ENCODE measurements around the gene SMIM24.
"Not testable (repeated sequence)": the region's sequence is repeated elsewhere in the genome, so short reads cannot be mapped to it uniquely, and the experiment has no call there.

Gene SMIM24

GRCh38 chr19:3454656-3455392 lies 25.5 kb downstream of the SMIM24 start:
- no peak for DNase-seq

- DNase-seq: no peak
Measured at GRCh38 chr19:3453840-3454239, 26.5 kb downstream of the SMIM24 start.

- DNase-seq: not testable (repeated sequence)
Measured at GRCh38 chr19:3452942-3453214, 27.4 kb downstream of the SMIM24 start.

- no peak for DNase-seq
Measured at GRCh38 chr19:3452171-3452941, 28.0 kb downstream of the SMIM24 start.

- DNase-seq: no peak
Measured at GRCh38 chr19:3451451-3451866, 28.9 kb downstream of the SMIM24 start.

- DNase-seq: no peak
Measured at GRCh38 chr19:3450796-3451411, 29.4 kb downstream of the SMIM24 start.

GRCh38 chr19:3448616-3449334 lies 31.6 kb downstream of the SMIM24 start:
- DNase-seq: no peak

- DNase-seq: not testable (repeated sequence)
Measured at GRCh38 chr19:3446657-3447056, 33.7 kb downstream of the SMIM24 start.

- DNase-seq: no peak
Measured at GRCh38 chr19:3444695-3445234, 35.6 kb downstream of the SMIM24 start.

- no peak for DNase-seq
Measured at GRCh38 chr19:3443840-3444694, 36.3 kb downstream of the SMIM24 start.

- DNase-seq: no peak
Measured at GRCh38 chr19:3442487-3443071, 37.7 kb downstream of the SMIM24 start.

- no peak for DNase-seq
Measured at GRCh38 chr19:3441986-3442329, 38.4 kb downstream of the SMIM24 start.

GRCh38 chr19:3441089-3441985 lies 39.0 kb downstream of the SMIM24 start:
- DNase-seq: no peak

GRCh38 chr19:3440082-3440481 lies 40.2 kb downstream of the SMIM24 start:
- peak; percentile 58 to 67 for DNase-seq

GRCh38 chr19:3434630-3435553 lies 45.4 kb downstream of the SMIM24 start:
- peak; percentile 95 to 96 for DNase-seq

- DNase-seq: no peak
Measured at GRCh38 chr19:3433805-3434540, 46.4 kb downstream of the SMIM24 start.

- no peak for DNase-seq
Measured at GRCh38 chr19:3433313-3433712, 47.0 kb downstream of the SMIM24 start.

- no peak for DNase-seq
Measured at GRCh38 chr19:3431760-3432397, 48.4 kb downstream of the SMIM24 start.

GRCh38 chr19:3430366-3430680 lies 50.0 kb downstream of the SMIM24 start:
- DNase-seq: not testable (repeated sequence)

All from CD4-positive, alpha-beta T cell treated with Interleukin-4 for 1 hour (primary cell).